Muscle of leg (tissue), 11 donors: ENCODE results near the gene PSAPL1. TPM values are rescaled to one million over a fixed set of nuclear protein-coding genes. Genes with fewer than 3 reads are reported as not detected.
"Not testable (repeated sequence)": the region's sequence is repeated elsewhere in the genome, so short reads cannot be mapped to it uniquely, and the experiment has no call there.

Experiments
- DNase-seq: peaks from one replicate; pipeline ENCODE4 v3.0.0; 2013
- H3K27ac ChIP-seq: one replicate; pipeline ENCODE4 v1.5.1; 2013; ENCODE audit warnings: mild to moderate bottlenecking, low read length, control low read depth
- H3K27me3 ChIP-seq: one replicate; pipeline ENCODE4 v1.6.1; 2013; ENCODE audit warnings: low read length; ENCODE audit not compliant: control insufficient read depth, insufficient read depth
- H3K36me3 ChIP-seq: one replicate; pipeline ENCODE4 v1.6.1; 2013; ENCODE audit warnings: low read length; ENCODE audit not compliant: control insufficient read depth, insufficient read depth
- H3K4me1 ChIP-seq: one replicate; pipeline ENCODE4 v1.6.1; 2013; ENCODE audit warnings: low read length; ENCODE audit not compliant: control insufficient read depth, insufficient read depth
- H3K4me3 ChIP-seq: one replicate; pipeline ENCODE4 v1.5.1; 2013; ENCODE audit warnings: low read length, control low read depth
- H3K9me3 ChIP-seq: replicated peaks from 2 replicates; pipeline ENCODE4 v1.6.1; 2013; ENCODE audit warnings: low read depth, low read length; ENCODE audit not compliant: control insufficient read depth
- WGBS: methylation state at CpG from one replicate; pipeline ENCODE4 v1.1.5; 2013; ENCODE audit warnings: missing lambda C conversion rate; ENCODE audit not compliant: insufficient coverage; 5-methylcytosine and 5-hydroxymethylcytosine counted together
- polyA plus RNA-seq, 8 donors: library from polyadenylated mRNA; unstranded; fragments of 120-200 nt; gene quantifications; one replicate each; pipeline versions ENCODE4 v1.2.1 to v1.2.3, GENCODE V29; 2013; ENCODE audit warnings: inconsistent platforms in 1 of 8, low replicate concordance in 1 of 8; ENCODE audit not compliant: insufficient read length in 8 of 8, insufficient read depth in 1 of 8
- total RNA-seq: library from RNA; stranded (reverse); fragments of 120-200 nt; gene quantifications from one replicate; pipeline ENCODE4 v1.2.4, GENCODE V29; 2013

Gene PSAPL1
- total and polyA plus RNA-seq, 9 donors = not detected

DNA sequence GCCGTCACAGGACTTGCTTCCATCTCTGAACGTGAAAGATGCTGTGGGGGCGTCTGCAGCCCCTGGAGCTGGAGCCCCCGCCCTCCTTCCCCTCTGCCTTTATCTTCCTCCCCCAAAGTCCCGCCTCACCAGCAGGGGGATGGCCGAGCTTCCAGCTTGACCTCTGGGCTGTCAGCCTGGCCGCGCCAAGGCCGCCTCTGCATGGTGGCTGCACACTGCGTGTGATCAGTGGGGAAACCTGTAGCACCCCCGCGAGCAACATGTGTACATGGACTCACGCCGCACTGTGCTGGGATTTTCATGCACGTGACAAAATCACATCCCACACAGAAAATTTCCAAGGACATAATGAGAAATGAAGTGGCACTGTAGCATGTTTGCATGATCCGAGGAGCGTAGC lies 26.5 kb upstream of the PSAPL1 start:
- Histone ChIP-seq H3K27ac (no peak overlapping the region), H3K4me1 (peaks cover 54% of the 10 kb centered on the region)

DNA sequence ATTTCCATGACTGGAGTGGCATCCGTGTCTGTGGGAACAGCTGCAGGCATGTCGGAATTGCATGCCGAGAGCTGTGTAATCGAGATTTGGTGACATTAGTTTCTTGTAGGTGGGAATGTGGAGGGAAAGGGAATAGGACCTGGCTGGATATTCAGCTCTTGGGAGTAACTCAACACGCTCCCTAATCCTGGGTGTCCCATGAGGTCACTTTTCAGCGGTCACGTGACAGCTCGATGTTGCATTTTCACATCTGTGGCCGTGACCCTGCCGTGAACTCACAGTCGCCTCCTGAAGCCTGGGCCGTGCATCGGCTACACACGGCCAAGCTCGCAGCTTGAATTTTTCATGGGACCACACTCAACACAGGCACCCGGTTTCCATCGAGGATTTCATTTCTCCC lies 25.8 kb upstream of the PSAPL1 start:
- peak; percentile 89 for DNase-seq
- Histone ChIP-seq H3K27me3 (peaks cover 11% of the 10 kb centered on the region), H3K36me3 (no peaks in the 10 kb centered on the region), H3K4me3 (no peak overlapping the region), H3K27ac (peak overlapping the region; percentile 38), H3K9me3 (peaks cover under 1% of the 10 kb centered on the region), H3K4me1 (peaks cover 54% of the 10 kb centered on the region)
- WGBS = 11% methylated on average over 17 of the region's 17 CpGs

More for the DNA sequence above, 26.5 kb upstream of the PSAPL1 start:
- H3K36me3 ChIP-seq = no peaks in the 10 kb centered on the region
- peaks cover 11% of the 10 kb centered on the region for H3K27me3 ChIP-seq
- H3K4me3 ChIP-seq = no peak overlapping the region
- 43% methylated on average over 9 of the region's 17 CpGs for WGBS
- DNase-seq = no peak
- peaks cover 7% of the 10 kb centered on the region for H3K9me3 ChIP-seq

DNA sequence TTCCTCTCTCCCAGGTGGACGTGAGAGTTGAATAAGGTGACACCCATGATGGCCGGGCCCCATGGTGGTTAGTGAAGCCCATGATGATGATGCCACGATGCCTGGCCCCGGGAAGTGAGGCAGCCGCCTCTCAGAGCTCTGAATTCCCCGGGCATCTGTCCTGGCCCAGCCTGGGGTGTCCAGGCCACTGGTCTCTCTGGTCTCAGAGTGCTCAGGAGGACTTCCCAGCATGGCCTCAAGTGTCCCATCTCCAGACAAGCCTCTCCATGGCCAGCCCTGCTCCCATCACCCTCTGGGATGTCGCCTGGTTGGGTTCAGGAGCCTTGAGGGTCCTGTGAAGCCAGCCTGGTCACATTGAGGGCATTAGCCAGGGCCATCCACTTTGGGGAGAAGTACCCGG lies 24.7 kb upstream of the PSAPL1 start:
- WGBS = 89% methylated on average over 7 of the region's 8 CpGs

DNA sequence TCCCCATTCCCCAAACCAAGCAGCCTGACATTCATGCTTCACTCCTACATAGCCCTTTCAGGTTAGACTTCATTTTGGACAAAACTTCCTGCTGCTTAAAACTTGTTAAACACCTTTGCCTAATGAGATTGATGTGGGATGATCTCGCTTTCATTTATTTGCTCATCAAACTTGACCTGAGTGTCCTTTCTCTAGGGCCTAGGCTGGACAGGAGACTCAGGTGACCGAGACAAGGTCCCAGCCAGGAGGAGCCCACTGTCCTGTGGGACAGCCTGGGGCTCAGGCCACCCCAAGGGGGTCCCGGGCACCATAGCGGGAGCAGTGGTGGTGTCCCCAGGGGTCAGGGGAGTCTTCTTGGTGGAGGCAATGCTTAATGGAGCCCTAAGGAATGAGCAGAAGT lies 23.7 kb upstream of the PSAPL1 start:
- H3K36me3 ChIP-seq = no peaks in the 10 kb centered on the region
- no peaks in the 10 kb centered on the region for H3K9me3 ChIP-seq
- H3K4me3 ChIP-seq = no peak overlapping the region
- peaks cover 48% of the 10 kb centered on the region for H3K4me1 ChIP-seq
- DNase-seq = no peak
- H3K27ac ChIP-seq = no peak overlapping the region
- 94% methylated on average over 3 of the region's 4 CpGs for WGBS
- peaks cover 9% of the 10 kb centered on the region for H3K27me3 ChIP-seq

More for the DNA sequence above, 24.7 kb upstream of the PSAPL1 start:
- Histone ChIP-seq H3K36me3 (no peaks in the 10 kb centered on the region), H3K4me3 (no peak overlapping the region), H3K9me3 (no peaks in the 10 kb centered on the region), H3K27ac (no peak overlapping the region), H3K27me3 (peaks cover 9% of the 10 kb centered on the region), H3K4me1 (peaks cover 54% of the 10 kb centered on the region)
- DNase-seq = no peak

DNA sequence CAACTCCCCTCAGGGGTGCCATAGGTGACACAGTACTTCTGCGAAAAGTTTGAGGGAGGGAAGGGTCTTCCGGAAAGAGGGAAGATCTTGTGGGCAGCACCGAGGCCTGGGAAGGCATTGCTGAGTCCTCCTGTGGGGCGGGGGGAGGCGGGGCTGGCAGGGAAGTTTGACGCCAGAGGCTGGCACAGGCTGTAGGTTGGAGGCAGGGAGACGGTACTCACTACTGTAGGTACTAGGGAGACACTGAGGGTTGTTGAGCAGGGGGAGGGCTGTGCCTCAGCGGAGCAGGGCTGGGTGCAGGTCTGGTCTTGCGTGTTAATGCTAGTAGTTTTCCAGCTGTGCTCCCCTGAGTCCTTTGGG lies 23.3 kb upstream of the PSAPL1 start:
- WGBS = 76% methylated on average over 7 of the region's 9 CpGs
- H3K4me1 ChIP-seq = peaks cover 43% of the 10 kb centered on the region
- no peaks in the 10 kb centered on the region for H3K36me3 ChIP-seq
- H3K27ac ChIP-seq = no peak overlapping the region
- peaks cover 9% of the 10 kb centered on the region for H3K27me3 ChIP-seq
- no peak overlapping the region for H3K4me3 ChIP-seq
- DNase-seq = no peak
- H3K9me3 ChIP-seq = no peaks in the 10 kb centered on the region

DNA sequence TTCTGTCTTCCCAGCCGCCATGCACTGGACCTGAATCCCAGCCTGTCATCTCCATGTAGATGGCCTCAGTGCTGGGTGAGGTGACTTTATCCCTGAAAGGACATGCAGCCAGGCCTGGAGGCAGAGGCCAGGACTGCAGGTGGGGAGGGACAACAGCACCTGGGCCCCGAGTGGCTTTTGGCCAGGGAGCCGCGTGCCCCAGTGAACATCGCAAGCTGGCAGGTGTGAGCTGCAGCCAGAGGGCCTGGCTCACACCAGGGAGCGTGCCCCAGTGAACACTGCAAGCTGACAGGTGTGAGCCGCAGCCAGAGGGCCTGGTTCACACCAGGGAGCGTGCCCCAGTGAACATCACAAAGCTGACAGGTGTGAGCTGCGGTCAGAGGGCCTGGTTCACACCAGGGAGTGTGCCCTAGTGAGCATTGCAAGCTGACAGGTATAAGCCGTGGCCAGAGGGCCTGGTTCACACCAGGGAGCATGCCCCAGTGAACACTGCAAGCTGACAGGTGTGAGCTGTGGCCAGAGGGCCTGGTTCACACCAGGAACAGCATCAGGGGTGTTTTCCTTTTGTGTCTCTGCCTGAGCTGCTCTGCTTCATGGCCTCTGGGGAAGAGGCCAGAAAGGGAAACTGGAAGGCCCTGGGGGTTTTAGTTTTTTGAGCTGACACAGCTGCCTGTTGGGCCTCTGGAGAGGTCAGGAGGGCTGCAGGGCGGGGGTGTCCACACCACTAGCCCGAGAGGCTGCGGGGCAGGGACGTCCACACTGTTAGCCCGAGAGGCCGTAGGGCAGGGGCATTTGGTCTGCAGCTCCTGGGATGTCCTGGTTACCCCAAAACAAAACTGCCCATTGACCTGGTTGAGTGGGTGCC lies 22.7 kb upstream of the PSAPL1 start:
- WGBS = 83% methylated on average over 15 of the region's 16 CpGs
- no peak for DNase-seq
- no peaks in the 10 kb centered on the region for H3K36me3 ChIP-seq
- H3K27me3 ChIP-seq = peaks cover 6% of the 10 kb centered on the region
- H3K9me3 ChIP-seq = no peaks in the 10 kb centered on the region
- H3K4me3 ChIP-seq = no peak overlapping the region
- H3K27ac ChIP-seq = no peak overlapping the region
- peaks cover 37% of the 10 kb centered on the region for H3K4me1 ChIP-seq

DNA sequence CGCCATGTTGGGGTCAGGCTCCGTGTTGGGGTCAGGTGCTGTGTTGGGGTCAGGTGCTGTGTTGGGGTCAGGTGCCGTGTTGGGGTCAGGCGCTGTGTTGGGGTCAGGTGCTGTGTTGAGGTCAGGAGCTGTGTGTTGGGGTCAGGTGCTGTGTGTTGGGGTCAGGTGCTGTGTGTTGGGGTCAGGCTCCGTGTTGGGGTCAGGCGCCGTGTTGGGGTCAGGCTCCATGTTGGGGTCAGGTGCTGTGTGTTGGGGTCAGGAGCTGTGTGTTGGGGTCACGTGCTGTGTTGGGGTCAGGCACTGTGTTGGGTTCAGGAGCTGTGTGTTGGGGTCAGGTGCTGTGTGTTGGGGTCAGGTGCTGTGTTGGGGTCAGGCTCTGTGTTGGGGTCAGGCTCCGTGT lies 18.1 kb upstream of the PSAPL1 start:
- H3K4me3 ChIP-seq, H3K36me3 ChIP-seq, H3K27me3 ChIP-seq, DNase-seq, H3K9me3 ChIP-seq, H3K27ac ChIP-seq, H3K4me1 ChIP-seq: not testable (repeated sequence)
- 78% methylated on average over 7 of the region's 9 CpGs for WGBS

DNA sequence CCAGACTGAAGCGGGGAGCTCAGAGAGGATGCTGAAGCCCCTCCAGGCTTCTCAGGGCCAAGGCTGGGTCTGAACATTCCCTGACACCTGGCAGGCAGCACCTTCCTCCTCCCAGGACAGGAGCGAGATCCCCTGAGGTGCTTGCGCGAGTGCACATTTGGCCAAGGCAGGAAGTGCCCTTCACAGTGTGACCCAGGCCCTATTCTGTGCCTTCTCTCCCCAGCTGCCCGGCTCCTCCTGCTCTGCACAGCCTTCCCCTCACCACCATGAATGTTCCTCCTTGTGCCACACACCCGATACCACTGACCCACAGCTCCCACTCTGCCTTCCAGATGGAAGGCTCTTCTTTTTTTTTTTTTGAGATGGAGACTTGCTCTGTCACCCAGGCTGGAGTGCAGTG lies 17.1 kb upstream of the PSAPL1 start:
- no peaks in the 10 kb centered on the region for H3K36me3 ChIP-seq
- WGBS = 80% methylated on average over 5 of the region's 6 CpGs
- H3K4me1 ChIP-seq = peaks cover 4% of the 10 kb centered on the region
- H3K27me3 ChIP-seq = peaks cover 8% of the 10 kb centered on the region
- no peak overlapping the region for H3K27ac ChIP-seq
- H3K9me3 ChIP-seq = no peaks in the 10 kb centered on the region
- DNase-seq = no peak
- H3K4me3 ChIP-seq = no peak overlapping the region

DNA sequence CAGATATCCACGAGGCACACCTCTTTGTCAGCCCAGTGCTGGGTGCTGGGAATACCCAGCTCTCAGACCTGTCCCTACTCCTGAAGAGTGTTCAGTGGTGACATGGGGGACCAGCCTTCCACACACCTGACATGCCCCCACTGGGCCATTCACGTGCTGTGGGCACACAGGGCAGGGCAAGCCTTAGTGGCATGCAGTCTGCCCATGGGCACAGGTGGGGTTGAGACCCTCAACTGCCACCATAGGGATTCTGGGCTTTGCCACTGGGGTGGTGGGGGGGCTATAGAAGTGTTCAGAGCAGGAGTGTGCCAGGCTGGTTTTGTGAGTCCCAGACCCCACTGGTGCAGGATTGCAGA lies 16.7 kb upstream of the PSAPL1 start:
- Histone ChIP-seq H3K27me3 (peaks cover 9% of the 10 kb centered on the region), H3K36me3 (no peaks in the 10 kb centered on the region), H3K4me3 (no peak overlapping the region), H3K27ac (no peak overlapping the region), H3K4me1 (peaks cover 4% of the 10 kb centered on the region), H3K9me3 (no peaks in the 10 kb centered on the region)
- WGBS = 66% methylated on average over 2 of the region's 2 CpGs
- no peak for DNase-seq

DNA sequence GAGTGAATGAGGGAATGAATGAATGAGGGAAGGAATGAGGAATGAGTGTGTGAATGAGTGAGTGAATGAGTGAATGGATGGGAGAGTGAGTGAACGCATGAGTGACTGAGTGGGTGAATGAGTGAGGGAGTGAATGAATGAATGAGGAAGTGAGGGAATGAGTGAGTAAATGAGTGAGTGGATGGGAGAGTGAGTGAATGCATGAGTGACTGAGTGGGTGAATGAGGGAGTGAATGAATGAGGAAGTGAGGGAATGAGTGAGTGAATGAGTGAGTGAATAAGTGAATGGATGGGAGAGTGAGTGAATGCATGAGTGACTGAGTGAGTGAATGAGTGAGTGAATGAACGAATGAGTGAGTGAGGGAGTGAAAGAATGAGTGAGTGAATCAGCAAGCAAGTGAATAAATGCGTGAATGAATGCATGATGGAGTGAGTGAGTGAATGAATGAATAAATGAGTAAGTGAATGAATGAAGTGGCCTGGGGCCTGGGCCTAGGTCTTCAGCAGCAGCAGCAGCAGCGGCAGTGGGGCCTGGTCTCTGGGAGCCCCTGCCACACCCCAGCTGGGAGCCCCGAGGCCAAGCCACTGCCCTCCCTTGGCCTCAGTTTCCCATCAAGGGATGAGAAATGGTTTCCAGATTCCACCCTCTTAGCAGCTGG lies 16.2 kb upstream of the PSAPL1 start:
- no peak for DNase-seq
- peaks cover 4% of the 10 kb centered on the region for H3K4me1 ChIP-seq
- no peak overlapping the region for H3K4me3 ChIP-seq
- no peak overlapping the region for H3K27ac ChIP-seq
- no peaks in the 10 kb centered on the region for H3K9me3 ChIP-seq
- WGBS = 73% methylated on average over 5 of the region's 5 CpGs
- H3K36me3 ChIP-seq = no peaks in the 10 kb centered on the region
- H3K27me3 ChIP-seq = peaks cover 9% of the 10 kb centered on the region
